ENCODE results near the gene RPS19BP1.

DNA sequence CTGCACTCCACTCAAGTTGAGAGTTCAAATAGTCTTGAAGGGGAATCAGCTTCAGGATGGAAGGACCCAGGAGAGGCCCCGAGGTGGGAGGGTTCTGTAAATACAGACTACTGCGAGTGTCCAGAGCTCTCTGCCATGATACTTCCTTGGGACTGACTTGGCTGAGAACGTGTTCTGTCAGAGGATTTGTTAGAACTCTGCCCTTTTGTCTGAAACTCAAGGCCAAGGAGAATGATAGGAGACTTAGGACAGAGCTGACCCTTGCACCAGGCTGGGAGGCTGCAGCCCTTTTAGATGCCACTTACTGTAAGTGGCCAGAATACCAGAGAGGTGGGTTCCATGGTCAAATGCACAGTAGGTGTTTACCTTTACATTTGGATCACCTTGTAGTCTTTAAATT lies 15.1 kb downstream of the RPS19BP1 start:
- TF ChIP-seq, protein P1, sequence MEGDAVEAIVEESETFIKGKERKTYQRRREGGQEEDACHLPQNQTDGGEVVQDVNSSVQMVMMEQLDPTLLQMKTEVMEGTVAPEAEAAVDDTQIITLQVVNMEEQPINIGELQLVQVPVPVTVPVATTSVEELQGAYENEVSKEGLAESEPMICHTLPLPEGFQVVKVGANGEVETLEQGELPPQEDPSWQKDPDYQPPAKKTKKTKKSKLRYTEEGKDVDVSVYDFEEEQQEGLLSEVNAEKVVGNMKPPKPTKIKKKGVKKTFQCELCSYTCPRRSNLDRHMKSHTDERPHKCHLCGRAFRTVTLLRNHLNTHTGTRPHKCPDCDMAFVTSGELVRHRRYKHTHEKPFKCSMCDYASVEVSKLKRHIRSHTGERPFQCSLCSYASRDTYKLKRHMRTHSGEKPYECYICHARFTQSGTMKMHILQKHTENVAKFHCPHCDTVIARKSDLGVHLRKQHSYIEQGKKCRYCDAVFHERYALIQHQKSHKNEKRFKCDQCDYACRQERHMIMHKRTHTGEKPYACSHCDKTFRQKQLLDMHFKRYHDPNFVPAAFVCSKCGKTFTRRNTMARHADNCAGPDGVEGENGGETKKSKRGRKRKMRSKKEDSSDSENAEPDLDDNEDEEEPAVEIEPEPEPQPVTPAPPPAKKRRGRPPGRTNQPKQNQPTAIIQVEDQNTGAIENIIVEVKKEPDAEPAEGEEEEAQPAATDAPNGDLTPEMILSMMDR (IDR thresholded peaks at IDR 0.05 in 4 of 5, conservative IDR thresholded peaks at IDR 0.05 in 1 of 5) = no peak
- no peak for TF ChIP-seq POLR2A (IDR thresholded peaks at IDR 0.05)
